ENCODE data around the gene ESR1. TPM values are rescaled to one million over a fixed set of nuclear protein-coding genes. Genes with fewer than 3 reads are reported as not detected.

The ESR1 gene
- total and polyA plus RNA-seq, 4 donors = 0.05 to 16.1 (median 6.3) TPM

DNA sequence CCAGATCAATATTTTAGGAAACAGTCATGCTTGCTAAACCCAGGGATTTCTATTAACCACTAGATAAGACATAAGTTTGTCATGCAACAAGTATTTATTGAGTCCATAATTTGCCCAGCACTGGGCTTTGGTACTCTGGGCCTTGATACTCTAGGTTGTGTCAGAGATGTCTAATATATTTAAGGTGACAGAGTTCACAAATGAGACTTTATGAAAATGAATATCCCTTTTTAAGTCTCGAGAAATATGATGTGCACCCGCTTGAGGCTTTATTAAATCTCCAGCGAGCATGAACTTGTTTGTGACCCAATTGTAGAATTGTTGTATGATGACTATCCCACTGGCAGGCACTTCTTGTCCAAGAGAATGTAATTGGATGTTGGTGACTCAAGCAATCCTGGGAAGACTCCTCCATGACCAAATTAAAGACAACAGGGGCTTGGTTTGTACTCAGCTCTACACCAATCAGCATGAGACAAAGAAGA, 109.2 kb downstream of the ESR1 start:
- TF ChIP-seq TAF1 (conservative IDR thresholded peaks at IDR 0.05) (no peak), NR2F2 (IDR thresholded peaks at IDR 0.05) (no peak), HNF4A (conservative IDR thresholded peaks at IDR 0.05) (no peak), JUND (IDR thresholded peaks at IDR 0.05) (no peak), FOXA2 (IDR thresholded peaks at IDR 0.05) (no peak), RXRA (IDR thresholded peaks at IDR 0.05) (no peak), EGR1 (IDR thresholded peaks at IDR 0.05; ENCODE audit: low read depth in 2 of 2) (no peak), SP1 (IDR thresholded peaks at IDR 0.05) (no peak), GABPA (IDR thresholded peaks at IDR 0.05 in 1 of 2, conservative IDR thresholded peaks at IDR 0.05 in 1 of 2) (no peak), MAX (IDR thresholded peaks at IDR 0.05) (no peak), FOXA1 (IDR thresholded peaks at IDR 0.05) (no peak), RAD21 (IDR thresholded peaks at IDR 0.05) (no peak), HNF4G (IDR thresholded peaks at IDR 0.05) (no peak), YY1 (IDR thresholded peaks at IDR 0.05) (no peak), CTCF (IDR thresholded peaks at IDR 0.05; ENCODE audit: low read depth, low read length, missing input control) (no peak)
- TF ChIP-seq, protein P1, sequence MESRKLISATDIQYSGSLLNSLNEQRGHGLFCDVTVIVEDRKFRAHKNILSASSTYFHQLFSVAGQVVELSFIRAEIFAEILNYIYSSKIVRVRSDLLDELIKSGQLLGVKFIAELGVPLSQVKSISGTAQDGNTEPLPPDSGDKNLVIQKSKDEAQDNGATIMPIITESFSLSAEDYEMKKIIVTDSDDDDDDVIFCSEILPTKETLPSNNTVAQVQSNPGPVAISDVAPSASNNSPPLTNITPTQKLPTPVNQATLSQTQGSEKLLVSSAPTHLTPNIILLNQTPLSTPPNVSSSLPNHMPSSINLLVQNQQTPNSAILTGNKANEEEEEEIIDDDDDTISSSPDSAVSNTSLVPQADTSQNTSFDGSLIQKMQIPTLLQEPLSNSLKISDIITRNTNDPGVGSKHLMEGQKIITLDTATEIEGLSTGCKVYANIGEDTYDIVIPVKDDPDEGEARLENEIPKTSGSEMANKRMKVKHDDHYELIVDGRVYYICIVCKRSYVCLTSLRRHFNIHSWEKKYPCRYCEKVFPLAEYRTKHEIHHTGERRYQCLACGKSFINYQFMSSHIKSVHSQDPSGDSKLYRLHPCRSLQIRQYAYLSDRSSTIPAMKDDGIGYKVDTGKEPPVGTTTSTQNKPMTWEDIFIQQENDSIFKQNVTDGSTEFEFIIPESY (IDR thresholded peaks at IDR 0.05) = no peak
- TF ChIP-seq, protein P2, sequence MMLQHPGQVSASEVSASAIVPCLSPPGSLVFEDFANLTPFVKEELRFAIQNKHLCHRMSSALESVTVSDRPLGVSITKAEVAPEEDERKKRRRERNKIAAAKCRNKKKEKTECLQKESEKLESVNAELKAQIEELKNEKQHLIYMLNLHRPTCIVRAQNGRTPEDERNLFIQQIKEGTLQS (IDR thresholded peaks at IDR 0.05) = no peak
- TF ChIP-seq, protein P3, sequence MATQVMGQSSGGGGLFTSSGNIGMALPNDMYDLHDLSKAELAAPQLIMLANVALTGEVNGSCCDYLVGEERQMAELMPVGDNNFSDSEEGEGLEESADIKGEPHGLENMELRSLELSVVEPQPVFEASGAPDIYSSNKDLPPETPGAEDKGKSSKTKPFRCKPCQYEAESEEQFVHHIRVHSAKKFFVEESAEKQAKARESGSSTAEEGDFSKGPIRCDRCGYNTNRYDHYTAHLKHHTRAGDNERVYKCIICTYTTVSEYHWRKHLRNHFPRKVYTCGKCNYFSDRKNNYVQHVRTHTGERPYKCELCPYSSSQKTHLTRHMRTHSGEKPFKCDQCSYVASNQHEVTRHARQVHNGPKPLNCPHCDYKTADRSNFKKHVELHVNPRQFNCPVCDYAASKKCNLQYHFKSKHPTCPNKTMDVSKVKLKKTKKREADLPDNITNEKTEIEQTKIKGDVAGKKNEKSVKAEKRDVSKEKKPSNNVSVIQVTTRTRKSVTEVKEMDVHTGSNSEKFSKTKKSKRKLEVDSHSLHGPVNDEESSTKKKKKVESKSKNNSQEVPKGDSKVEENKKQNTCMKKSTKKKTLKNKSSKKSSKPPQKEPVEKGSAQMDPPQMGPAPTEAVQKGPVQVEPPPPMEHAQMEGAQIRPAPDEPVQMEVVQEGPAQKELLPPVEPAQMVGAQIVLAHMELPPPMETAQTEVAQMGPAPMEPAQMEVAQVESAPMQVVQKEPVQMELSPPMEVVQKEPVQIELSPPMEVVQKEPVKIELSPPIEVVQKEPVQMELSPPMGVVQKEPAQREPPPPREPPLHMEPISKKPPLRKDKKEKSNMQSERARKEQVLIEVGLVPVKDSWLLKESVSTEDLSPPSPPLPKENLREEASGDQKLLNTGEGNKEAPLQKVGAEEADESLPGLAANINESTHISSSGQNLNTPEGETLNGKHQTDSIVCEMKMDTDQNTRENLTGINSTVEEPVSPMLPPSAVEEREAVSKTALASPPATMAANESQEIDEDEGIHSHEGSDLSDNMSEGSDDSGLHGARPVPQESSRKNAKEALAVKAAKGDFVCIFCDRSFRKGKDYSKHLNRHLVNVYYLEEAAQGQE (IDR thresholded peaks at IDR 0.05) = no peak
- DNase-seq (ENCODE audit: low spot score) = no peak
- H3K9me3 ChIP-seq (ENCODE audit: control insufficient read depth in 4 of 4, low read length in 3 of 4) = no peaks in the 10 kb centered on the region
- no peak overlapping the region for H3K9ac ChIP-seq (ENCODE audit: low read depth in 1 of 2, low read length in 2 of 2)
- peaks cover 0 to 1% (median 0%) of the 10 kb centered on the region in 4 donors for H3K4me1 ChIP-seq (ENCODE audit: control insufficient read depth in 4 of 4, insufficient read depth in 4 of 4, low read length in 3 of 4)
- no peak overlapping the region for H3K27ac ChIP-seq (ENCODE audit: low read depth in 1 of 2, low read length in 2 of 2)
- H3K4me3 ChIP-seq (ENCODE audit: low read depth in 1 of 3, low read length in 3 of 3) = no peak overlapping the region
- H3K27me3 ChIP-seq (ENCODE audit: control insufficient read depth in 4 of 4, insufficient read depth in 4 of 4, low read length in 3 of 4) = no peaks in the 10 kb centered on the region
- WGBS = 92% methylated on average over 3 of the region's 3 CpGs
- peaks cover 0 to 8% (median 0%) of the 10 kb centered on the region in 4 donors for H3K36me3 ChIP-seq (ENCODE audit: control insufficient read depth in 4 of 4, insufficient read depth in 3 of 4, low read depth in 1 of 4, low read length in 3 of 4)
